HepG2 (cell line): ENCODE results near the gene GLDN. TPM values are rescaled to one million over a fixed set of nuclear protein-coding genes. Genes with fewer than 3 reads are reported as not detected.
A peak's percentile ranks its signal among the peaks of the same experiment; 100 is the strongest.

Experiments used
- EED ChIP-seq: sonication (generic); formaldehyde crosslinking; IDR thresholded peaks from 2 replicates; pipeline ENCODE4 v1.5.0; 2020; ENCODE audit warnings: mild to moderate bottlenecking, missing genetic modification reagents
- ELF1 ChIP-seq: sonication (generic); formaldehyde crosslinking; IDR thresholded peaks from 2 replicates; pipeline ENCODE4 v1.4.0; 2020; ENCODE audit warnings: missing genetic modification reagents
- HDAC2 ChIP-seq: sonication (generic); formaldehyde crosslinking; IDR thresholded peaks from 2 replicates; pipeline ENCODE4 v1.4.0; 2020; ENCODE audit warnings: missing genetic modification reagents
- JARID2 ChIP-seq: sonication (generic); formaldehyde crosslinking; IDR thresholded peaks from 2 replicates; pipeline ENCODE4 v1.8.1; 2023; ENCODE audit warnings: missing genetic modification reagents, inconsistent platforms; ENCODE audit not compliant: insufficient replicate concordance
- JUN ChIP-seq: sonication (generic); formaldehyde crosslinking; IDR thresholded peaks from 2 replicates; pipeline ENCODE4 v1.4.0; 2020; ENCODE audit warnings: mild to moderate bottlenecking, missing genetic modification reagents
- KLF6 ChIP-seq: IDR thresholded peaks from 2 replicates; pipeline ENCODE4 v1.8.0; 2016; ENCODE audit warnings: missing biosample characterization, missing genetic modification reagents
- MEIS2 ChIP-seq: sonication (generic); formaldehyde crosslinking; IDR thresholded peaks from 2 replicates; pipeline ENCODE4 v1.9.0; 2021; ENCODE audit warnings: mild to moderate bottlenecking, missing genetic modification reagents
- NFIC ChIP-seq: IDR thresholded peaks from 2 replicates; pipeline ENCODE4 v1.6.1; 2012; ENCODE audit warnings: mild to moderate bottlenecking, low read length, inconsistent platforms
- NONO ChIP-seq, 2 experiments: fragments of 450-650 bp in 1 of 2; sonication (generic) in 1 of 2; formaldehyde crosslinking in 1 of 2; IDR thresholded peaks in 1 of 2; conservative IDR thresholded peaks in 1 of 2; 2 replicates each; pipeline versions ENCODE4 v1.6.1 to v1.8.0; 2017 to 2022; ENCODE audit warnings: mild to moderate bottlenecking in 1 of 2, missing genetic modification reagents in 1 of 2, moderate library complexity in 1 of 2
- ZNF574 ChIP-seq: sonication (generic); formaldehyde crosslinking; IDR thresholded peaks from 2 replicates; pipeline ENCODE4 v1.4.0; 2020; ENCODE audit warnings: missing genetic modification reagents
- ZNF605 ChIP-seq: sonication (generic); formaldehyde crosslinking; IDR thresholded peaks from 2 replicates; pipeline ENCODE4 v1.8.0; 2022; ENCODE audit warnings: mild to moderate bottlenecking, missing genetic modification reagents
- ZNF792 ChIP-seq: IDR thresholded peaks from 2 replicates; pipeline ENCODE4 v1.6.1; 2016
- ZSCAN9 ChIP-seq: IDR thresholded peaks from 2 replicates; pipeline ENCODE4 v1.6.1; 2016; ENCODE audit warnings: borderline replicate concordance
- polyA plus RNA-seq, 8 experiments: library from polyadenylated mRNA; depleted of rRNA in 3 of 8; stranded (reverse) in 7 of 8; unstranded in 1 of 8; fragments of >200 nt; fragmentation: Illumina TruSeq in 4 of 8; extraction: Trizol in 4 of 8; gene quantifications; 2 replicates each; pipeline versions ENCODE4 v1.2.1 to v1.2.3, GENCODE V29; 2011 to 2016; ENCODE audit warnings: low read depth in 4 of 8, missing spikeins in 1 of 8, mixed read lengths in 1 of 8; ENCODE audit not compliant: insufficient read depth in 1 of 8
- total RNA-seq, 5 experiments: library from RNA; depleted of rRNA; stranded (reverse); fragments of >200 nt; fragmentation: Illumina TruSeq; extraction: Trizol; gene quantifications; 2 replicates each; pipeline ENCODE4 v1.2.3, GENCODE V29; 2016; ENCODE audit warnings: low read depth in 1 of 5
- TF ChIP-seq, protein P1 (sequence below): sonication (generic); formaldehyde crosslinking; IDR thresholded peaks from 2 replicates; pipeline ENCODE4 v1.4.0; 2020; ENCODE audit warnings: mild to moderate bottlenecking, missing genetic modification reagents
- TF ChIP-seq, protein P2 (sequence below): sonication (generic); formaldehyde crosslinking; IDR thresholded peaks from 2 replicates; pipeline ENCODE4 v1.4.0; 2020; ENCODE audit warnings: missing genetic modification reagents

GLDN gene
- total and polyA plus RNA-seq, 2 of the 13 experiments (the other 11 are each of a cell fraction or from before 2014, with no cell fraction given) = 0.86 to 1.0 TPM

DNA sequence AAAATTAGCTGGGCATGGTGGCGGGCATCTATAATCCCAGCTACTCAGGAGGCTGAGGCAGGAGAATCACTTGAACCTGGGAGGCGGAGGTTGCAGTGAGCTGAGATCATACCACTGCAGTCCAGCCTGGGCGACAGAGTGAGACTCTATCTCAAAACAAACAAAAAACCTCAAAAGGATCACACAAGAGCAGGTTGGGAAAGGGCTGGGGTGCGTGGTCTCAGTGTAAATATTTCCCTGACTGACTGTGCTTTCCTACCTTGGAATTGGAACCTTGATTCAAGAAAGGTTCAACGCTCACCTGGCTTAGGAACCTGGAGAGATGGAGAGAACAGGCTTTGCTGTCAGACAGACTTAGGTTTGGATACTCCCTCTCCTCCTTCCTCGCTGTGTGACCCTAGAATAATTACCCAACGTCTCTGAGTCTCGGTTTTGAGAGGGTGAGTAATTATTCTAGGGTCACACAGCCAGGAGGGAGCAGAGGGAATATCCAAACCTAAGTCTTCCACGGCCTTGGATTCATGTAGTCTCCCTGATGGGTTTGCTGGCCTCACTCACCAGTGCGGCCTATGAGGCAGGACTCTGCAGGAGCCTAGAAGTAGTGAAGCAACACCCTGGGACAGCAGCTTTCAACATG is 27.7 kb upstream of the GLDN start (continued):
- peak; percentile 93 for TF ChIP-seq HDAC2
- TF ChIP-seq, protein P1, sequence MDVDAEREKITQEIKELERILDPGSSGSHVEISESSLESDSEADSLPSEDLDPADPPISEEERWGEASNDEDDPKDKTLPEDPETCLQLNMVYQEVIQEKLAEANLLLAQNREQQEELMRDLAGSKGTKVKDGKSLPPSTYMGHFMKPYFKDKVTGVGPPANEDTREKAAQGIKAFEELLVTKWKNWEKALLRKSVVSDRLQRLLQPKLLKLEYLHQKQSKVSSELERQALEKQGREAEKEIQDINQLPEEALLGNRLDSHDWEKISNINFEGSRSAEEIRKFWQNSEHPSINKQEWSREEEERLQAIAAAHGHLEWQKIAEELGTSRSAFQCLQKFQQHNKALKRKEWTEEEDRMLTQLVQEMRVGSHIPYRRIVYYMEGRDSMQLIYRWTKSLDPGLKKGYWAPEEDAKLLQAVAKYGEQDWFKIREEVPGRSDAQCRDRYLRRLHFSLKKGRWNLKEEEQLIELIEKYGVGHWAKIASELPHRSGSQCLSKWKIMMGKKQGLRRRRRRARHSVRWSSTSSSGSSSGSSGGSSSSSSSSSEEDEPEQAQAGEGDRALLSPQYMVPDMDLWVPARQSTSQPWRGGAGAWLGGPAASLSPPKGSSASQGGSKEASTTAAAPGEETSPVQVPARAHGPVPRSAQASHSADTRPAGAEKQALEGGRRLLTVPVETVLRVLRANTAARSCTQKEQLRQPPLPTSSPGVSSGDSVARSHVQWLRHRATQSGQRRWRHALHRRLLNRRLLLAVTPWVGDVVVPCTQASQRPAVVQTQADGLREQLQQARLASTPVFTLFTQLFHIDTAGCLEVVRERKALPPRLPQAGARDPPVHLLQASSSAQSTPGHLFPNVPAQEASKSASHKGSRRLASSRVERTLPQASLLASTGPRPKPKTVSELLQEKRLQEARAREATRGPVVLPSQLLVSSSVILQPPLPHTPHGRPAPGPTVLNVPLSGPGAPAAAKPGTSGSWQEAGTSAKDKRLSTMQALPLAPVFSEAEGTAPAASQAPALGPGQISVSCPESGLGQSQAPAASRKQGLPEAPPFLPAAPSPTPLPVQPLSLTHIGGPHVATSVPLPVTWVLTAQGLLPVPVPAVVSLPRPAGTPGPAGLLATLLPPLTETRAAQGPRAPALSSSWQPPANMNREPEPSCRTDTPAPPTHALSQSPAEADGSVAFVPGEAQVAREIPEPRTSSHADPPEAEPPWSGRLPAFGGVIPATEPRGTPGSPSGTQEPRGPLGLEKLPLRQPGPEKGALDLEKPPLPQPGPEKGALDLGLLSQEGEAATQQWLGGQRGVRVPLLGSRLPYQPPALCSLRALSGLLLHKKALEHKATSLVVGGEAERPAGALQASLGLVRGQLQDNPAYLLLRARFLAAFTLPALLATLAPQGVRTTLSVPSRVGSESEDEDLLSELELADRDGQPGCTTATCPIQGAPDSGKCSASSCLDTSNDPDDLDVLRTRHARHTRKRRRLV = no peak
- peak; percentile 62 for TF ChIP-seq ZNF574 (CRISPR knock-in tag)
- TF ChIP-seq JARID2 (CRISPR knock-in tag) = no peak
- peak; percentile 41; the same call in 1 of the 2 replicates for TF ChIP-seq ELF1 (CRISPR knock-in tag)
- TF ChIP-seq ZSCAN9 (CRISPR knock-in tag) = peak; percentile 53; the same call in 1 of the 2 replicates
- TF ChIP-seq EED (CRISPR knock-in tag) = no peak
- no peak for TF ChIP-seq KLF6 (CRISPR knock-in tag)
- TF ChIP-seq, protein P2, sequence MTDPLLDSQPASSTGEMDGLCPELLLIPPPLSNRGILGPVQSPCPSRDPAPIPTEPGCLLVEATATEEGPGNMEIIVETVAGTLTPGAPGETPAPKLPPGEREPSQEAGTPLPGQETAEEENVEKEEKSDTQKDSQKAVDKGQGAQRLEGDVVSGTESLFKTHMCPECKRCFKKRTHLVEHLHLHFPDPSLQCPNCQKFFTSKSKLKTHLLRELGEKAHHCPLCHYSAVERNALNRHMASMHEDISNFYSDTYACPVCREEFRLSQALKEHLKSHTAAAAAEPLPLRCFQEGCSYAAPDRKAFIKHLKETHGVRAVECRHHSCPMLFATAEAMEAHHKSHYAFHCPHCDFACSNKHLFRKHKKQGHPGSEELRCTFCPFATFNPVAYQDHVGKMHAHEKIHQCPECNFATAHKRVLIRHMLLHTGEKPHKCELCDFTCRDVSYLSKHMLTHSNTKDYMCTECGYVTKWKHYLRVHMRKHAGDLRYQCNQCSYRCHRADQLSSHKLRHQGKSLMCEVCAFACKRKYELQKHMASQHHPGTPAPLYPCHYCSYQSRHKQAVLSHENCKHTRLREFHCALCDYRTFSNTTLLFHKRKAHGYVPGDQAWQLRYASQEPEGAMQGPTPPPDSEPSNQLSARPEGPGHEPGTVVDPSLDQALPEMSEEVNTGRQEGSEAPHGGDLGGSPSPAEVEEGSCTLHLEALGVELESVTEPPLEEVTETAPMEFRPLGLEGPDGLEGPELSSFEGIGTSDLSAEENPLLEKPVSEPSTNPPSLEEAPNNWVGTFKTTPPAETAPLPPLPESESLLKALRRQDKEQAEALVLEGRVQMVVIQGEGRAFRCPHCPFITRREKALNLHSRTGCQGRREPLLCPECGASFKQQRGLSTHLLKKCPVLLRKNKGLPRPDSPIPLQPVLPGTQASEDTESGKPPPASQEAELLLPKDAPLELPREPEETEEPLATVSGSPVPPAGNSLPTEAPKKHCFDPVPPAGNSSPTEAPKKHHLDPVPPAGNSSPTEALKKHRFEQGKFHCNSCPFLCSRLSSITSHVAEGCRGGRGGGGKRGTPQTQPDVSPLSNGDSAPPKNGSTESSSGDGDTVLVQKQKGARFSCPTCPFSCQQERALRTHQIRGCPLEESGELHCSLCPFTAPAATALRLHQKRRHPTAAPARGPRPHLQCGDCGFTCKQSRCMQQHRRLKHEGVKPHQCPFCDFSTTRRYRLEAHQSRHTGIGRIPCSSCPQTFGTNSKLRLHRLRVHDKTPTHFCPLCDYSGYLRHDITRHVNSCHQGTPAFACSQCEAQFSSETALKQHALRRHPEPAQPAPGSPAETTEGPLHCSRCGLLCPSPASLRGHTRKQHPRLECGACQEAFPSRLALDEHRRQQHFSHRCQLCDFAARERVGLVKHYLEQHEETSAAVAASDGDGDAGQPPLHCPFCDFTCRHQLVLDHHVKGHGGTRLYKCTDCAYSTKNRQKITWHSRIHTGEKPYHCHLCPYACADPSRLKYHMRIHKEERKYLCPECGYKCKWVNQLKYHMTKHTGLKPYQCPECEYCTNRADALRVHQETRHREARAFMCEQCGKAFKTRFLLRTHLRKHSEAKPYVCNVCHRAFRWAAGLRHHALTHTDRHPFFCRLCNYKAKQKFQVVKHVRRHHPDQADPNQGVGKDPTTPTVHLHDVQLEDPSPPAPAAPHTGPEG (CRISPR knock-in tag) = 0 out of 2 replicates have a peak, but pooled peaks have one; percentile 30
- TF ChIP-seq ZNF605 = peak; percentile 53; the same call in 1 of the 2 replicates
- 0 out of 2 replicates have a peak, but pooled peaks have one; percentile 31 for TF ChIP-seq NFIC
- peak; percentile 42; the same call in 1 of the 2 replicates for TF ChIP-seq ZNF792
- peak; percentile 75; the same call in 1 of the 2 replicates for TF ChIP-seq MEIS2 (CRISPR knock-in tag)
- TF ChIP-seq JUN = no peak
- no peak for TF ChIP-seq NONO (IDR thresholded peaks at IDR 0.05)
- TF ChIP-seq NONO (CRISPR knock-in tag; conservative IDR thresholded peaks at IDR 0.05) = no peak
